ENCODE measurements around the gene EFEMP1.

GRCh38 chr2:55943466-55943865 is 19.9 kb upstream of the EFEMP1 start:
- TF ChIP-seq CTCF (conservative IDR thresholded peaks at IDR 0.05 in 1 of 2, IDR thresholded peaks at IDR 0.05 in 1 of 2; ENCODE audit: extremely low read depth in 1 of 2, insufficient read depth in 1 of 2, low read depth in 1 of 2, low read length in 2 of 2) (no peak), EZH2 (IDR thresholded peaks at IDR 0.05; ENCODE audit: borderline replicate concordance, low read length) (no peak)
